ENCODE results near the gene ZNF236. TPM values are rescaled to one million over a fixed set of nuclear protein-coding genes. Genes with fewer than 3 reads are reported as not detected.
"Not testable (repeated sequence)": the region's sequence is repeated elsewhere in the genome, so short reads cannot be mapped to it uniquely, and the experiment has no call there.

Gene ZNF236
- total RNA-seq (10 to 100 TPM in 1 of 6 donors, 1 to 10 TPM in 5; 6.1 to 13.3 (median 7.3) TPM), polyA plus RNA-seq (1 to 10 TPM; 2.6 to 4.7 TPM)

DNA sequence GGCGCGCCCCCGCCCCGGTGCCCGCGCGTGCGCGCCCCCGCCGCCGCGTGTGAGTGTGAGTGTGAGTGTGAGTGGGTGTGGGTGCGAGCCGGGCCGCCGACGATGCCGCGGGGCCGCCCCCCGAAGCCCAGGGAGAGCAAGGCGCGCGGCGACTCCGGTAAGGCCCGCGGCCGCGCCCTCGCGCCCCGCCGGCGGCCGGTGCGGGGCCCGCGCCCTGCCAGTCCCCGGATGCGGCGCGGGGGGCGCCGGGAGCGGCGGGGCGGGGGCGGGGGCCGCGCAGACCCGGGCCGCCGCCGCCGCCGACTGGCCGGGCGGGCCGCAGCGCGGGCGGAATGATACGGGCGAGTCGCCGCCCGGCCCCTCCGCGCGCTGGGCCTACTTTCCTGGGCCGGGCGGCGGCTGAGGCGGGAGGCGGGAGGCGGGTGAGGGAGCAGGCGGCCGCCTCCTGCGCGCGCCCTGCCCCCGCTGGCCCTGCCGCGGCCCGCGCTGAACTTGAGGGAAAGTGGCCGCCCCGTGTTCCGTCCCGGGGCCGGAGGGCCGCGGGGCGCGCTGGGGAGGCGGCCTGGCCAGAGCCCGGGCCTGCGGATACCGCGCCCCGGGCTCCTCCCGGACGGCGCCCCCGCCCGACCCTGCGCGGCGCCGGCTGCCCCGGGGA lies at the start of gene ZNF236:
Gene ZNF236, plus strand, starts transcription at position 52 of the 655 bp plus-strand sequence. Its CDS starts 51 bp downstream, at position 103.
- DNase-seq, result peak; percentile 70 to 89 (median 82)
- WGBS, 2 donors, result 0 to 1% methylated on average over 38 to 113 of the region's 113 CpGs
- Histone ChIP-seq H3K4me1 (peaks cover 0 to 19% (median 4%) of the 10 kb centered on the region in 3 donors), H3K4me3 (peak within 1 kb of the TSS; percentile 59 to 90 (median 84)), H3K9me3 (no peaks in the 10 kb centered on the region), H3K27ac (peak within 1 kb of the TSS; percentile 90 to 94 (median 94)), H3K36me3 (no peaks in the 10 kb centered on the region), H3K27me3 (no peaks in the 10 kb centered on the region)
- TF ChIP-seq, protein P1, sequence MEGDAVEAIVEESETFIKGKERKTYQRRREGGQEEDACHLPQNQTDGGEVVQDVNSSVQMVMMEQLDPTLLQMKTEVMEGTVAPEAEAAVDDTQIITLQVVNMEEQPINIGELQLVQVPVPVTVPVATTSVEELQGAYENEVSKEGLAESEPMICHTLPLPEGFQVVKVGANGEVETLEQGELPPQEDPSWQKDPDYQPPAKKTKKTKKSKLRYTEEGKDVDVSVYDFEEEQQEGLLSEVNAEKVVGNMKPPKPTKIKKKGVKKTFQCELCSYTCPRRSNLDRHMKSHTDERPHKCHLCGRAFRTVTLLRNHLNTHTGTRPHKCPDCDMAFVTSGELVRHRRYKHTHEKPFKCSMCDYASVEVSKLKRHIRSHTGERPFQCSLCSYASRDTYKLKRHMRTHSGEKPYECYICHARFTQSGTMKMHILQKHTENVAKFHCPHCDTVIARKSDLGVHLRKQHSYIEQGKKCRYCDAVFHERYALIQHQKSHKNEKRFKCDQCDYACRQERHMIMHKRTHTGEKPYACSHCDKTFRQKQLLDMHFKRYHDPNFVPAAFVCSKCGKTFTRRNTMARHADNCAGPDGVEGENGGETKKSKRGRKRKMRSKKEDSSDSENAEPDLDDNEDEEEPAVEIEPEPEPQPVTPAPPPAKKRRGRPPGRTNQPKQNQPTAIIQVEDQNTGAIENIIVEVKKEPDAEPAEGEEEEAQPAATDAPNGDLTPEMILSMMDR (IDR thresholded peaks at IDR 0.05), result no peak
- intact Hi-C loops (cut with DNase I), result no loop called here
- no peak for FAIRE-seq
- peak; percentile 79 to 86 (median 81) for ATAC-seq

DNA sequence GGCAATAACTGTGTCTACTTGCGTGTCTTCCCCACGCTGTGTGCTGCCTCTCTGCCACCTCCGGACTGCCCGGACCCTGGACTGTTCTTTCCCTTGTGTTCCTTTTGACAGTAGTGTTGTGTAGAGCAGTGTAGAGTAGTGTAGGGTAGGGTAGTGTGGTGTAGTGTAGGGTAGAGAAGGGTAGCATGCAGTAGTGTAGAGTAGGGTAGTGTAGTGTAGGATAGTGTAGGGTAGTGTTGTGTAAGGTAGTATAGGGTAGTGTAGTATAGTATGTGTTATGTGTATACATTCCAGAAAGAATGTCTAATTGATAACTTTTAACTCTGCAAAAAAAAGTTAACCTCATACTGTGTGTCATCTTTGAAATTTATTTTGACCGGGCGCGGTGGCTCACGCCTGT lies 49.7 kb upstream of the ZNF236 start:
- no peak for ATAC-seq
- Histone ChIP-seq H3K27ac (no peak overlapping the region), H3K4me1 (no peaks in the 10 kb centered on the region), H3K4me3 (no peak overlapping the region), H3K9me3 (no peaks in the 10 kb centered on the region), H3K36me3 (no peaks in the 10 kb centered on the region), H3K27me3 (no peaks in the 10 kb centered on the region)
- no peak for FAIRE-seq
- 80 to 83% methylated on average over 8 of the region's 8 CpGs for WGBS, 2 donors
- intact Hi-C loops (cut with DNase I), result no loop called here
- TF ChIP-seq, protein P1 (IDR thresholded peaks at IDR 0.05), result no peak
- no peak for DNase-seq

DNA sequence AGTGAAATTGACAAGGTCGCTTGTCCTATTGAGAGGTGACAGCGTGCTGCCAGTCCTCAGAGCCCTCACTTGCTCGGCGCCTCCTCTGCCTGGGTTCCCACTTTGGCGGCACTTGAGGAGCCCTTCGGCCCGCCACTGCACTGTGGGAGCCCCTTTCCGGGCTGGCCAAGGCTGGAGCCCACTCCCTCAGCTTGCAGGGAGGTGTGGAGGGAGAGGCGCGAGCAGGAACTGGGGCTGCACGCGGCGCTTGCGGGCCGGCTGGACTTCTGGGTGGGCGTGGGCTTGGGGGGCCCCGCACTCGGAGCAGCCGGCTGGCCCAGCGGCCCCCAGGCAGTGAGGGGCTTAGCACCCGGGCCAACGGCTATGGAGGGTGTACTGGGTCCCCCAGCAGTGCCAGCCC lies 45.3 kb upstream of the ZNF236 start:
- H3K27ac ChIP-seq; ATAC-seq; H3K9me3 ChIP-seq; H3K4me3 ChIP-seq; FAIRE-seq; H3K4me1 ChIP-seq; H3K27me3 ChIP-seq; DNase-seq; H3K36me3 ChIP-seq; intact Hi-C loops (cut with DNase I): not testable (repeated sequence)
- WGBS, 2 donors, result 89 to 94% methylated on average over 14 to 22 of the region's 22 CpGs

DNA sequence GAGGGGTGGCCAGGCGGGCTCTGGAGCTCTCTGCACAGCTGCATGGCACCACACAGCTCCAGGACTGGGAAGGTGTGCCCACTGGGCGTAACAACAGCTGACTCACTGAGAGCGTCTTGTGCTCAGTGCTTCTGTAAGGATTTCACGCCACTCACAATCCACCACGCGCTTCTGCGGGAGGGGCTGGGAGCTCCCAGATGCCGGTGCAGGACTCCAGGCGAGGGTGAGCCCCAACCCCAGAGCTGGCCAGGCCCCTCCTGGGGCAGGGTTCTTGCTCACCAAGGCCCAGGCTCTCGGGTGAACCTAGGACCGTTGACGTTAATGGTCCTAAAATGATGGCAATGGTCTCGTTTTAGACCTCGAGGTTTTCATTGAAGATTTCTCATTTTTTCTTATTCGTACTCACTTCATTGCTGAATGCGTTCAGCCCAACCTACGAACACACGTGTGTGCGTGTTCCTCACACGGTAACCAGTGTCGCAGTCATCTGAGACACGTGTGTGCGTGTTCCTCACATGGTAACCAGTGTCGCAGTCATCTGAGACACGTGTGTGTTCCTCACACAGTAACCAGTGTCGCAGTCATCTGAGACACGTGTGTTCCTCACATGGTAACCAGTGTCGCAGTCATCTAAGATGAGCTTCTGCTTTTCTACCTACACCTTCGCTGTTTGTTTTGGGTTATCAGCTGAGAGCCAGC lies 38.4 kb upstream of the ZNF236 start:
- WGBS, 2 donors, result 77 to 88% methylated on average over 29 of the region's 29 CpGs
- no peak for ATAC-seq
- H3K4me1 ChIP-seq, result no peaks in the 10 kb centered on the region
- TF ChIP-seq, protein P1 (IDR thresholded peaks at IDR 0.05), result no peak
- no peak for DNase-seq
- no peak overlapping the region for H3K27ac ChIP-seq
- H3K27me3 ChIP-seq, result no peaks in the 10 kb centered on the region
- intact Hi-C loops (cut with DNase I), result no loop called here
- no peaks in the 10 kb centered on the region for H3K9me3 ChIP-seq
- no peaks in the 10 kb centered on the region for H3K36me3 ChIP-seq
- H3K4me3 ChIP-seq, result no peak overlapping the region
- FAIRE-seq, result no peak

DNA sequence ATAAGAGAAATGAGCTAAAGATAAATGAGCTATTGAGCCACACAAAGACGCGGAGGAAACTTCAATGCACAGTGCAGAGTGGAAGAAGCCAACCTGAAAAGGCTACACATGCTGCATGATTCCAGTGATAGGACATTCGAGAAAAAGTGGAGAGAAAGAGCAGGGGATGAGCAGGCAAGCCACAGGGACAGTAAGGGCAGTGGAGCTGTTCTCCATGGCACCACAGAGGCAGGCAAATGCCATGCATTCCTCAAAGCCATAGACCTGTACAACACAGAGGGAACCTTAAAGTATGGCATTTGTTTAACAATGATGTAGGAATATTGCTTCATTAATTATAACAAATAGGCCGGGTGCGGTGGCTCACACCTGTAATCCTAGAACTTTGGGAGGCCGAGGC lies 36.5 kb upstream of the ZNF236 start:
- Histone ChIP-seq H3K4me3 (no peak overlapping the region), H3K27ac (no peak overlapping the region), H3K9me3 (no peaks in the 10 kb centered on the region), H3K4me1 (no peaks in the 10 kb centered on the region), H3K36me3 (no peaks in the 10 kb centered on the region), H3K27me3 (no peaks in the 10 kb centered on the region)
- 67 to 76% methylated on average over 6 of the region's 6 CpGs for WGBS, 2 donors
- intact Hi-C loops (cut with DNase I), result no loop called here
- ATAC-seq, result no peak
- no peak for DNase-seq
- TF ChIP-seq, protein P1 (IDR thresholded peaks at IDR 0.05), result no peak
- FAIRE-seq, result no peak
